Thoracic aorta (tissue), 2 donors: ENCODE results near the gene SMOC2. TPM values are rescaled to one million over a fixed set of nuclear protein-coding genes. Genes with fewer than 3 reads are reported as not detected.

Experiments
- ATAC-seq: fragments of 150-250 bp; one replicate; pipeline ENCODE4 v1.8.0; 2017; ENCODE audit warnings: low read depth; ENCODE audit not compliant: insufficient number of reproducible peaks, low FRiP score
- DNase-seq: peaks from one replicate; pipeline ENCODE4 v3.0.0-alpha.2; 2020; ENCODE audit warnings: low spot score
- H3K27ac ChIP-seq, 2 donors: fragments of 200-600 bp; sonication (generic); 1 replicate in 1 of 2; 2 replicates in 1 of 2; pipeline ENCODE4 v1.5.1; 2016; ENCODE audit warnings: mild to moderate bottlenecking in 2 of 2, moderate library complexity in 2 of 2
- H3K27me3 ChIP-seq: fragments of 200-600 bp; sonication (generic); replicated peaks from 2 replicates; pipeline ENCODE4 v1.6.0; 2016; ENCODE audit warnings: mild to moderate bottlenecking; ENCODE audit not compliant: insufficient read depth
- H3K36me3 ChIP-seq: fragments of 200-600 bp; sonication (generic); one replicate; pipeline ENCODE4 v1.5.1; 2016
- H3K4me1 ChIP-seq, 2 donors: fragments of 200-600 bp; sonication (generic); 1 replicate in 1 of 2; 2 replicates in 1 of 2; pipeline versions ENCODE4 v1.5.1 to v1.6.0; 2016; ENCODE audit warnings: low read depth in 2 of 2, mild to moderate bottlenecking in 1 of 2; ENCODE audit not compliant: control insufficient read depth in 1 of 2
- H3K4me3 ChIP-seq: fragments of 200-600 bp; sonication (generic); 2 replicates; pipeline ENCODE4 v1.5.1; 2016; ENCODE audit warnings: mild to moderate bottlenecking
- H3K9me3 ChIP-seq: fragments of 200-600 bp; sonication (generic); 2 replicates; pipeline ENCODE4 v1.5.1; 2016
- total RNA-seq, 2 donors: library from RNA; depleted of rRNA; stranded (reverse); fragments of >200 nt; gene quantifications; one replicate each; pipeline versions ENCODE4 v1.1.0 to v1.2.3, GENCODE V29; 2016
- TF ChIP-seq, protein P1 (sequence below): fragments of 200-600 bp; sonication (generic); IDR thresholded peaks from one replicate; pipeline ENCODE4 v1.5.1; 2019; ENCODE audit warnings: antibody characterized with exemption

The SMOC2 gene
- total RNA-seq, 2 donors from 2014 or later = 334 to 424 TPM

DNA sequence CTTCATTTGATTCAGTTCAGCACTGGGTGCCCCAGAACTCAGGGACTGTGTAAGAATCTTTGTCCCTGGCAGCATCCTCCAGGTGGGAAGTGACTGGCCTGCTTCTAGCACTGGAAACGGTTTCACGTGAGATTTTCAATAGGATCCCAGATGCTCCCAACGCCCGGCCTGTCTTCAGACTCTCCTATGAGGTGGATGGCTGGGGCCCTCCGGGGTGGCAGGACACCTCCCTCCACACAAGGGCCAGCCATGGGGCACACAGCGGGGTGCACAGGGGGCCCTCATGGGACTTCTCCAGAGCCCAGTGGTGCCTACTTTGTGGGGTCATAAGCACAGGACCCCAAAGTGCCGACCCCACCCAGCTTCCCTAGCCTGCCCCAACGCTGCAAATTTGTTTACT, 72.8 kb downstream of the SMOC2 start:
- ATAC-seq = no peak
- Histone ChIP-seq H3K36me3 (peaks cover 5% of the 10 kb centered on the region), H3K4me1 (peaks cover 8 to 37% of the 10 kb centered on the region in 2 donors), H3K4me3 (no peak overlapping the region), H3K27me3 (no peaks in the 10 kb centered on the region), H3K9me3 (no peaks in the 10 kb centered on the region), H3K27ac (peak overlapping the region in 1 of 2 donors; percentile 16)
- no peak for DNase-seq
- TF ChIP-seq, protein P1, sequence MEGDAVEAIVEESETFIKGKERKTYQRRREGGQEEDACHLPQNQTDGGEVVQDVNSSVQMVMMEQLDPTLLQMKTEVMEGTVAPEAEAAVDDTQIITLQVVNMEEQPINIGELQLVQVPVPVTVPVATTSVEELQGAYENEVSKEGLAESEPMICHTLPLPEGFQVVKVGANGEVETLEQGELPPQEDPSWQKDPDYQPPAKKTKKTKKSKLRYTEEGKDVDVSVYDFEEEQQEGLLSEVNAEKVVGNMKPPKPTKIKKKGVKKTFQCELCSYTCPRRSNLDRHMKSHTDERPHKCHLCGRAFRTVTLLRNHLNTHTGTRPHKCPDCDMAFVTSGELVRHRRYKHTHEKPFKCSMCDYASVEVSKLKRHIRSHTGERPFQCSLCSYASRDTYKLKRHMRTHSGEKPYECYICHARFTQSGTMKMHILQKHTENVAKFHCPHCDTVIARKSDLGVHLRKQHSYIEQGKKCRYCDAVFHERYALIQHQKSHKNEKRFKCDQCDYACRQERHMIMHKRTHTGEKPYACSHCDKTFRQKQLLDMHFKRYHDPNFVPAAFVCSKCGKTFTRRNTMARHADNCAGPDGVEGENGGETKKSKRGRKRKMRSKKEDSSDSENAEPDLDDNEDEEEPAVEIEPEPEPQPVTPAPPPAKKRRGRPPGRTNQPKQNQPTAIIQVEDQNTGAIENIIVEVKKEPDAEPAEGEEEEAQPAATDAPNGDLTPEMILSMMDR = no peak

DNA sequence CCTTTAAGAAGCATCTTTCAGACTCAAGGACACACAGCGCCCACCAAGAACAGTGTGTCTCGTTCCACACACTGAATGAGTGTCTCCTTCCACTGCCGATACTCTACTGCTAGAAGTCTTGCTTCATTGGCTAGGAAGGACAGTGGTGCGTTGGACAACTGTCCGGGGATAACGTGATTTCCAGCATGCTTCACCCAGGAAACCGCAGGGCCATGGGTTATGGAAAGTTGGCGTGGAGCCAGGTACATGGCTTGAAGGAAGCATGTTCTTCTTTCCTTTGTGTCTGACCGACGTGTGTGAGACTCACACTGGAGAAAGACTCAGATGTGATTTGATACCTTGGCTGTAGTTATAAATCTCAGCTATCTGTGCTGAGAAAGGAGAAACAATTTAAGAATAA, 73.2 kb downstream of the SMOC2 start:
- H3K4me1 ChIP-seq = peaks cover 8 to 32% of the 10 kb centered on the region in 2 donors
- TF ChIP-seq, protein P1 = no peak
- peak overlapping the region in 1 of 2 donors; percentile 16 for H3K27ac ChIP-seq
- no peak overlapping the region for H3K4me3 ChIP-seq
- H3K9me3 ChIP-seq = no peaks in the 10 kb centered on the region
- ATAC-seq = peak; percentile 27
- peaks cover 5% of the 10 kb centered on the region for H3K36me3 ChIP-seq
- DNase-seq = no peak
- H3K27me3 ChIP-seq = no peaks in the 10 kb centered on the region

DNA sequence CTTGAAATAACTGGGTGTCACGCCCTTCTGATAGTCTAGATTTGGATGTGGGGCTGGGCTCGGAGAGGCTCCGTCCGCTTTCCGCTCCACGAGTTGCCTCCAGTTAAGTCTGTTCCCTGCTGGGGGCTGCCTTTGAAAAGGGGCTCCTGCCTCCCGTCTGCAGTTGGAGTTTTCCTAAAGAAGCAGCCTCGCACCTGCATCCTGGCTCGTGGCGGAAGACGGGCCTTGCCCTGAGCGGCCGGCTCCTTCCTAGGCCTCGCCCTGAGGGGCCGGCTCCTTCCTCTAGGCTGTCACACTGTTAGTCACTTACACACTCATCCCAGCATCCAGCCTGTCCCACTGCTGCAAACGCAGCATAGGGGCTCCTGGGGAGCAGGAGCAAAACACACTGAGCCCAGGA, 74.4 kb downstream of the SMOC2 start:
- Histone ChIP-seq H3K4me3 (no peak overlapping the region), H3K9me3 (no peaks in the 10 kb centered on the region), H3K36me3 (peaks cover 7% of the 10 kb centered on the region), H3K4me1 (peaks cover 8 to 32% of the 10 kb centered on the region in 2 donors), H3K27me3 (no peaks in the 10 kb centered on the region), H3K27ac (peak overlapping the region in 1 of 2 donors; percentile 1)
- ATAC-seq (no peak), DNase-seq (no peak)
- TF ChIP-seq, protein P1 = no peak

DNA sequence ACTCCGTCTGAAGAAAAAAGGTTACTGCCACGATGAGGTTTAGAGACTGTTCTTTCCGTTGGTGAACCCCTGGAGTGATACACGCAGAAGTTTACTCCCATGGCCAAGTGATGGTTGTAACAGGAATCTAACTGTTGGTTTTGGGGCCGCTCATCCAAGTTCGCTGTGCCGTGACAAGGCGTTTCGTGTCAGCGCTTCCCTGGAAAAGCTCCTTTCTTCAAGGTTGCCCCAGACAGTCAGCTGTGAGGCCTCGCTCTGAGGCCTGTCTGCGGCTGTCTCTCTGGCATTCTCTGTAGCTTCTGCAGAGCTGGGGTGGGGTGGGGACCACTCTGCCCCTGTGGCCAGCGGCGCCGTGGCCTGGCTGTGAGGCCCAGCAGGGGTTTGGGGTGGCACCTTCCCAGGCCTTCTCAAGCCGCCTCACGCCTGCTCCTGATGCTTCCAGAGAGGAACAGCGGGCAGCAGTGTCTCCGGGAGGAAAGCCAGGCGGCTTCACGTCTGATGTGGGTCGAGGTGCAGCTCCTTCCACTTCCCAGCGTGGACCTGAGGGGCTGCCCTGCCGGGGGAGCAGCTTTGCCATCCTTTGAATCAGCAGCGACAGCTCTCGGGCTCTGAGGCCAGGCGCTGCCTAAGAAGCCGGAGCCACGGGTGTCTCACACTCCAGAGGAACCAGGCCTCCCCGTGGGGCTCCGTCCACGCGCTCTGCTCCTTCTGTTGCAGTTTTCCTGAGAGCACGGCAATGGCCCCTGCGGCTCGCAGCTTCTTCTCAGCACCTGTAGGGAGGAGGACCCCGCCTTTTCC, 76.2 kb downstream of the SMOC2 start:
- Histone ChIP-seq H3K9me3 (no peaks in the 10 kb centered on the region), H3K4me3 (no peak overlapping the region), H3K27me3 (no peaks in the 10 kb centered on the region), H3K4me1 (peaks cover 8 to 32% of the 10 kb centered on the region in 2 donors), H3K27ac (peak overlapping the region in 1 of 2 donors; percentile 5), H3K36me3 (peaks cover 5% of the 10 kb centered on the region)
- TF ChIP-seq, protein P1 = no peak
- DNase-seq (no peak), ATAC-seq (no peak)

DNA sequence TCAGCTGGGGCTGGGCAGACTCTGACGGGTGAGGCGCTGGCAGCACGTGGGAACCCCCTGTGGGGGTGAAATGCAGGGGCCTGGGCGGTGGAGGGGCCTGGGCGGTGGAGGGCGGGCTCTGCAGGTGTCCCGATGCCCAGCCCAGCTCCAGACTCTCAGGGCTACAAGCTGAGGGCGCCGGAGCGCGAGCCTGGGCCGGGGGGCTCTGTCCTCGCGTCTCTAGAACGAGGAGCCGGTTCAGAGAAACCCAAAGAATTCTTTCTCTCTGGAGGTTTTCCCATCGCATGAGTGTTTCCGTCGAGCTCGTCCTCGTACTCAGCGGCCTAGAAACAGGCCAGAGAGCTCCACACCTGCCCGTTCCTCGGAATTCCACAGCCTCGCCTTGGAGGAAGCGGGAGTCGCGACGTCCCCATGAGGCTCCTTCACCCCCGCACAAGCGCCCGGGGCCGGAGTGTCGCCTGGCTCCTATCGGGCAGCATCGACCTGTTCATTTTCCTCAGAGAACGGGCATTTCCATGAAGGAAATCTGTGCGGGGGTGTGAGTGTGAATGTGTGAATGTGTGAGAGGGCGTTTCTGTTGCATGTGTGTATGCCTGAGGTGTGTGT, 76.9 kb downstream of the SMOC2 start:
- no peak for ATAC-seq
- Histone ChIP-seq H3K4me3 (no peak overlapping the region), H3K36me3 (peaks cover 5% of the 10 kb centered on the region), H3K9me3 (no peaks in the 10 kb centered on the region), H3K27ac (no peak overlapping the region), H3K27me3 (no peaks in the 10 kb centered on the region), H3K4me1 (peaks cover 8 to 32% of the 10 kb centered on the region in 2 donors)
- TF ChIP-seq, protein P1 = no peak
- DNase-seq = no peak
